Measurements from ENCODE around the gene HM13. TPM values are rescaled to one million over a fixed set of nuclear protein-coding genes. Genes with fewer than 3 reads are reported as not detected.
"Not testable (repeated sequence)": the region's sequence is repeated elsewhere in the genome, so short reads cannot be mapped to it uniquely, and the experiment has no call there.

HM13 gene
- total RNA-seq, 1 donor from 2014 or later = 176 TPM

GRCh38 chr20:31567380-31567720 is 53.1 kb downstream of the HM13 start:
- no peak for DNase-seq (ENCODE audit: low spot score)

GRCh38 chr20:31568041-31568731 is 53.9 kb downstream of the HM13 start:
- no peak for DNase-seq (ENCODE audit: low spot score)

- no peak for DNase-seq (ENCODE audit: low spot score)
These were observed 54.5 kb downstream of the HM13 start for GRCh38 chr20:31568773-31569162.

- DNase-seq (ENCODE audit: low spot score) = peak; percentile 74
These were observed 55.1 kb downstream of the HM13 start for GRCh38 chr20:31569163-31570020.

- DNase-seq (ENCODE audit: low spot score) = no peak
These were observed 55.8 kb downstream of the HM13 start for GRCh38 chr20:31570021-31570463.

GRCh38 chr20:31570735-31571617 is 56.7 kb downstream of the HM13 start:
- DNase-seq (ENCODE audit: low spot score) = no peak

- no peak for DNase-seq (ENCODE audit: low spot score)
These were observed 57.9 kb downstream of the HM13 start for GRCh38 chr20:31572042-31572700.

- peak; percentile 98 for DNase-seq (ENCODE audit: low spot score)
These were observed 58.7 kb downstream of the HM13 start for GRCh38 chr20:31572701-31573554.

- DNase-seq (ENCODE audit: low spot score) = no peak
These were observed 59.5 kb downstream of the HM13 start for GRCh38 chr20:31573555-31574321.

GRCh38 chr20:31574986-31575385 is 60.7 kb downstream of the HM13 start:
- not testable (repeated sequence) for DNase-seq (ENCODE audit: low spot score)

GRCh38 chr20:31576751-31577150 is 62.5 kb downstream of the HM13 start:
- no peak for DNase-seq (ENCODE audit: low spot score)

GRCh38 chr20:31577194-31577593 is 63.0 kb downstream of the HM13 start:
- DNase-seq (ENCODE audit: low spot score) = no peak

- DNase-seq (ENCODE audit: low spot score) = no peak
These were observed 64.4 kb downstream of the HM13 start for GRCh38 chr20:31578448-31579138.

- no peak for DNase-seq (ENCODE audit: low spot score)
These were observed 65.0 kb downstream of the HM13 start for GRCh38 chr20:31579245-31579644.

GRCh38 chr20:31579941-31580651 is 65.9 kb downstream of the HM13 start:
- DNase-seq (ENCODE audit: low spot score) = not testable (repeated sequence)

GRCh38 chr20:31580706-31581105 is 66.5 kb downstream of the HM13 start:
- no peak for DNase-seq (ENCODE audit: low spot score)

GRCh38 chr20:31581391-31581790 is 67.1 kb downstream of the HM13 start:
- no peak for DNase-seq (ENCODE audit: low spot score)

GRCh38 chr20:31587545-31588389 is 73.5 kb downstream of the HM13 start:
- DNase-seq (ENCODE audit: low spot score) = no peak

All from ureter (tissue), 1 donor.